K562 (cell line): ENCODE data around the gene NF2.

Experiments
- EZH2 ChIP-seq: IDR thresholded peaks from 2 replicates; pipeline ENCODE4 v1.6.1; 2012; ENCODE audit warnings: low read depth, mild to moderate bottlenecking, inconsistent platforms, low read length, borderline replicate concordance
- FOXK2 ChIP-seq, 2 experiments: fragments of 450-650 bp; IDR thresholded peaks in 1 of 2; conservative IDR thresholded peaks in 1 of 2; 2 replicates each; pipeline ENCODE4 v1.6.1; 2016; ENCODE audit warnings: low read depth in 2 of 2, mild to moderate bottlenecking in 1 of 2
- RNF2 ChIP-seq: sonication (generic); IDR thresholded peaks from 2 replicates; pipeline ENCODE4 v1.6.1; 2016
- SMC3 ChIP-seq: conservative IDR thresholded peaks from 2 replicates; pipeline ENCODE4 v1.6.1; 2011; ENCODE audit warnings: low read depth, low read length, improper control_type of control experiment; ENCODE audit not compliant: insufficient read depth
- ZNF174 ChIP-seq: fragments of 250-450 bp; sonication (Bioruptor Pico); IDR thresholded peaks from 2 replicates; pipeline ENCODE4 v1.4.0; 2020; ENCODE audit warnings: mild to moderate bottlenecking
- TF ChIP-seq, protein P1 (sequence below): sonication (generic); formaldehyde crosslinking; IDR thresholded peaks from 2 replicates; pipeline ENCODE4 v1.8.1; 2022; ENCODE audit warnings: missing genetic modification reagents
- TF ChIP-seq, protein P2 (sequence below), 2 experiments: fragments of 450-650 bp in 1 of 2; sonication (generic) in 1 of 2; formaldehyde crosslinking in 1 of 2; IDR thresholded peaks in 1 of 2; conservative IDR thresholded peaks in 1 of 2; 2 replicates each; pipeline versions ENCODE4 v1.6.1 to v1.8.1; 2016 to 2023; ENCODE audit warnings: mild to moderate bottlenecking in 2 of 2, moderate library complexity in 2 of 2, inconsistent platforms in 1 of 2, missing genetic modification reagents in 1 of 2

DNA sequence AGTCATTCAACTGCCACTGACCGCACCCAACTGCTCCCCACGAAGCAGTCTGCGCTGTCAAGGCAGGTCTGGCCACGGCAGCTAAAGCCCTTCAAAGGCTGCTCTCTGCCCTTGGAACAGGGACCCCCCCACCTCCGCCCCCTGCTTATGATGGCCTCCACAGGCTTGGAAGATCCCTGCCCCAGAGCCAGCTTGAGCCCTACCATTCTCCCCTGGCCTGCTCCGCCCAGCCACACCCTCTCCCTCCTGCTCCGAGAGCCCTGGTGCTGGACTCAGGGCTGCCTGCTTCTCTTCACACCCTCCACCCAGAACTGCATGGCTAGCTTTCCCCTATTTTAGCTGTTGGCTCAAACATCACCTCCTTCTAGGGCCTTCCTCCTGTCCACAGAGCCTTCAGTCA, 144.4 kb downstream of the NF2 start:
- TF ChIP-seq RNF2 (no peak), SMC3 (no peak), FOXK2 (conservative IDR thresholded peaks at IDR 0.05 in 1 of 2, IDR thresholded peaks at IDR 0.05 in 1 of 2; ENCODE audit: low read depth in 2 of 2) (no peak), ZNF174 (CRISPR knock-in tag) (no peak), EZH2 (no peak)
- TF ChIP-seq, protein P1, sequence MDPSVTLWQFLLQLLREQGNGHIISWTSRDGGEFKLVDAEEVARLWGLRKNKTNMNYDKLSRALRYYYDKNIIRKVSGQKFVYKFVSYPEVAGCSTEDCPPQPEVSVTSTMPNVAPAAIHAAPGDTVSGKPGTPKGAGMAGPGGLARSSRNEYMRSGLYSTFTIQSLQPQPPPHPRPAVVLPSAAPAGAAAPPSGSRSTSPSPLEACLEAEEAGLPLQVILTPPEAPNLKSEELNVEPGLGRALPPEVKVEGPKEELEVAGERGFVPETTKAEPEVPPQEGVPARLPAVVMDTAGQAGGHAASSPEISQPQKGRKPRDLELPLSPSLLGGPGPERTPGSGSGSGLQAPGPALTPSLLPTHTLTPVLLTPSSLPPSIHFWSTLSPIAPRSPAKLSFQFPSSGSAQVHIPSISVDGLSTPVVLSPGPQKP = no peak
- TF ChIP-seq, protein P2, sequence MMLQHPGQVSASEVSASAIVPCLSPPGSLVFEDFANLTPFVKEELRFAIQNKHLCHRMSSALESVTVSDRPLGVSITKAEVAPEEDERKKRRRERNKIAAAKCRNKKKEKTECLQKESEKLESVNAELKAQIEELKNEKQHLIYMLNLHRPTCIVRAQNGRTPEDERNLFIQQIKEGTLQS (IDR thresholded peaks at IDR 0.05) = no peak
- TF ChIP-seq, protein P2 (CRISPR knock-in tag; conservative IDR thresholded peaks at IDR 0.05) = no peak
